ENCODE results near the gene ERGIC1.

DNA sequence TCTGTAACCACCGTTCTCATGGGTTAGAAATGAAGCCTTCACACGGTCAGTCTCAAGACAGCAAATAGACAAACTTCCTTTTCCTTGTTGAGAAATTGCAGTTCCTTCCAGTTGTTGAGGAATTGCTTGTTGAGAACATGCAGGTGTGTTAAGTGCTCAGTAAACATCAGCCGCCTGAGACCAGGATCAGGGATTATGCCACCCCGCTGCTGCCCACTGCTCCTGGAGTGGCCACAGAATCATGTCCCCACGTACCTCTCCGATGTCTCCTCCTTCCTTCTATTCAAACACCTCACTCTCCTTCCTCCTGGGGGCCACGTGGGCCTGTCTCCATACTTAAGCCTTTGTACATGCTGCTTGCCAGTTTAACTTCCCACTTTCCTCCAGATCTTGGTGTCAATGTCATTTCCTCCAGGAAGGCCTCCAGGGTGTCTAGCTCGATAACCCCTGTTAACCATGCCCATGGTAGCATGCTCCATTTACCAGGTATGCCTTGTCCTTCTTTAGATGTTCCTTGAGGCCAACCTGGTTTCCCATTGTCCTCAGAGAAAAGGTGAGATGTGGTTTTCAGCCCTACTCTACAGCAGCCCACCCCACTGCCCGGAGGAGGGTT lies 91.4 kb downstream of the ERGIC1 start:
- TF ChIP-seq TARDBP (CRISPR knock-in tag; IDR thresholded peaks at IDR 0.05) (no peak), ZNF737 (CRISPR knock-in tag; IDR thresholded peaks at IDR 0.05; ENCODE audit: borderline replicate concordance) (no peak)
